ENCODE measurements around the gene TSPAN10.

DNA sequence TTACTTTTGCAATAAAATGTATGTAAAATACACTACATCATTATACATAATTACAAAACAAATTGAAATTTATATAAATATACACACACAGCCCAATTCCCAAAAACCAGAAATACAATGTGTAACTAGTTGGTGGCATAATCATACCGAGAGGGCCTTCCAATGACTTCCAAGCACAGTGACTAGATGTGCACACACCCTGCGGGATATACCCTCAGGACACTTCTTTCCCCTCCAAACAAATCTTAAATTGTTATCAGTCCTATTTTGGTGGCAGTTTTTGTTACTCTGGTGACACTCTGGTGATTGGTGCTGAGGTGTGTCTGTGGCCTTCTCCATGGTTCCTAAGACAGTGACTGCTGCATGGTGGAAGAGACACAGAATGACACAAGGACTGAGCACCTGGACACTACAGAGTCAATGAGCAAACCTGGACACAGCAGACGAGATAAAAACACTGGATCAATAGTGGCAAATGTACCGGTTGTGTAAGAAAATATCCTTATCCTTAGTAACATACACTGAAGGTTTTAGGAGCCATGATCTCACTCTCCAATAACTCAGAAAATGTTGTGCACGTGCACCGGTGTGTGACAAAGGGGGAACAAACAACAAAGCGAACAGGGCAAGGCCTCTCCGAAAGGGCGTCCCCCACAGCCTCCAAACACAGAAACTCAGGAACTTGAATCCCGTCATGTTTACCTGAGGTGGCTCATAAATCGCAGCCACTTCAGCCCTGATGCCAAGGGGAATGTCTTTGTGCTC lies 33.0 kb upstream of the TSPAN10 start:
- TF ChIP-seq, protein P1, sequence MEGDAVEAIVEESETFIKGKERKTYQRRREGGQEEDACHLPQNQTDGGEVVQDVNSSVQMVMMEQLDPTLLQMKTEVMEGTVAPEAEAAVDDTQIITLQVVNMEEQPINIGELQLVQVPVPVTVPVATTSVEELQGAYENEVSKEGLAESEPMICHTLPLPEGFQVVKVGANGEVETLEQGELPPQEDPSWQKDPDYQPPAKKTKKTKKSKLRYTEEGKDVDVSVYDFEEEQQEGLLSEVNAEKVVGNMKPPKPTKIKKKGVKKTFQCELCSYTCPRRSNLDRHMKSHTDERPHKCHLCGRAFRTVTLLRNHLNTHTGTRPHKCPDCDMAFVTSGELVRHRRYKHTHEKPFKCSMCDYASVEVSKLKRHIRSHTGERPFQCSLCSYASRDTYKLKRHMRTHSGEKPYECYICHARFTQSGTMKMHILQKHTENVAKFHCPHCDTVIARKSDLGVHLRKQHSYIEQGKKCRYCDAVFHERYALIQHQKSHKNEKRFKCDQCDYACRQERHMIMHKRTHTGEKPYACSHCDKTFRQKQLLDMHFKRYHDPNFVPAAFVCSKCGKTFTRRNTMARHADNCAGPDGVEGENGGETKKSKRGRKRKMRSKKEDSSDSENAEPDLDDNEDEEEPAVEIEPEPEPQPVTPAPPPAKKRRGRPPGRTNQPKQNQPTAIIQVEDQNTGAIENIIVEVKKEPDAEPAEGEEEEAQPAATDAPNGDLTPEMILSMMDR (IDR thresholded peaks at IDR 0.05): no peak
- TF ChIP-seq POLR2A (IDR thresholded peaks at IDR 0.05) (no peak), POLR2AphosphoS5 (IDR thresholded peaks at IDR 0.05; ENCODE audit: insufficient read depth in 1 of 2, low read depth in 1 of 2) (no peak)
